Thyroid gland (tissue), 4 donors: ENCODE data around the gene TMEM41A. TPM values are rescaled to one million over a fixed set of nuclear protein-coding genes. Genes with fewer than 3 reads are reported as not detected.

Source experiments
- DNase-seq, 2 donors: peaks; one replicate each; pipeline ENCODE4 v3.0.0-alpha.2; 2019
- H3K27ac ChIP-seq, 3 donors: fragments of 200-600 bp; sonication (generic); 1 replicate in 2 of 3; 2 replicates in 1 of 3; pipeline ENCODE4 v1.5.1; 2016 to 2019; ENCODE audit warnings: mild to moderate bottlenecking in 1 of 3, moderate library complexity in 1 of 3
- H3K27me3 ChIP-seq: fragments of 200-600 bp; sonication (generic); one replicate; pipeline ENCODE4 v1.5.1; 2019
- H3K36me3 ChIP-seq, 2 donors: fragments of 200-600 bp; sonication (generic); one replicate each; pipeline ENCODE4 v1.5.1; 2016 to 2019
- H3K4me1 ChIP-seq, 2 donors: fragments of 200-600 bp; sonication (generic); one replicate each; pipeline ENCODE4 v1.5.1; 2017 to 2019
- H3K4me3 ChIP-seq, 3 donors: fragments of 200-600 bp; sonication (generic); replicated peaks in 1 of 3; 1 replicate in 2 of 3; 2 replicates in 1 of 3; pipeline ENCODE4 v1.5.1; 2016; ENCODE audit warnings: mild to moderate bottlenecking in 1 of 3
- H3K9me3 ChIP-seq: fragments of 200-600 bp; sonication (generic); one replicate; pipeline ENCODE4 v1.5.1; 2017
- CTCF ChIP-seq, 6 experiments: fragments of 200-600 bp in 3 of 6; fragments of 450-650 bp in 3 of 6; sonication (generic) in 3 of 6; IDR thresholded peaks; one replicate each; pipeline ENCODE4 v1.5.1; 2016 to 2019; ENCODE audit warnings: antibody characterized with exemption in 6 of 6, mild to moderate bottlenecking in 2 of 6, inconsistent platforms in 1 of 6, moderate library complexity in 1 of 6
- POLR2A ChIP-seq, 2 donors: fragments of 450-650 bp; IDR thresholded peaks; one replicate each; pipeline ENCODE4 v1.6.1; 2017; ENCODE audit warnings: antibody characterized with exemption in 2 of 2, mild to moderate bottlenecking in 2 of 2, moderate library complexity in 1 of 2
- WGBS, 2 donors: methylation state at CpG; one replicate each; pipeline ENCODE4 v1.1.5; 2017; 5-methylcytosine and 5-hydroxymethylcytosine counted together
- intact Hi-C: fragments of 100-400 bp; cut with DNase I; formaldehyde crosslinking; loops from one replicate; pipeline ENCODE4 v1.15.1; 2023
- total RNA-seq, 4 donors: library from RNA; depleted of rRNA; stranded (reverse); fragments of >200 nt; gene quantifications; one replicate each; pipeline ENCODE4 v1.2.3, GENCODE V29; 2016

Gene TMEM41A
- total RNA-seq, 4 donors from 2014 or later, result 9.9 to 16.9 (median 11.7) TPM

GRCh38 chr3:185489462-185489861 lies 9.4 kb downstream of the TMEM41A start:
- Histone ChIP-seq H3K4me1 (no peaks in the 10 kb centered on the region), H3K4me3 (no peak overlapping the region), H3K27ac (no peak overlapping the region), H3K36me3 (peaks cover 10 to 17% of the 10 kb centered on the region in 2 donors), H3K27me3 (no peaks in the 10 kb centered on the region), H3K9me3 (no peaks in the 10 kb centered on the region)
- WGBS, 2 donors, result 90 to 92% methylated on average over 3 of the region's 3 CpGs
- no peak for TF ChIP-seq POLR2A (IDR thresholded peaks at IDR 0.05)
- no peak for TF ChIP-seq CTCF (IDR thresholded peaks at IDR 0.05)
- DNase-seq, result no peak
- intact Hi-C loops, result no loop called here

GRCh38 chr3:185488465-185488864 lies 10.4 kb downstream of the TMEM41A start:
- intact Hi-C loops, result no loop called here
- no peaks in the 10 kb centered on the region for H3K4me1 ChIP-seq

GRCh38 chr3:185486394-185486793 lies 12.4 kb downstream of the TMEM41A start:
- Histone ChIP-seq H3K9me3 (no peaks in the 10 kb centered on the region), H3K4me3 (no peak overlapping the region), H3K4me1 (no peaks in the 10 kb centered on the region), H3K27ac (no peak overlapping the region), H3K36me3 (peaks cover 0 to 9% of the 10 kb centered on the region in 2 donors), H3K27me3 (no peaks in the 10 kb centered on the region)
- no peak for DNase-seq
- TF ChIP-seq POLR2A (IDR thresholded peaks at IDR 0.05), result no peak
- no peak for TF ChIP-seq CTCF (IDR thresholded peaks at IDR 0.05)
- 89 to 90% methylated on average over 5 of the region's 5 CpGs for WGBS, 2 donors
- intact Hi-C loops, result no loop called here

More at GRCh38 chr3:185488465-185488864, 10.4 kb downstream of the TMEM41A start:
- WGBS, 2 donors, result 61 to 66% methylated on average over 4 of the region's 5 CpGs
- Histone ChIP-seq H3K9me3 (no peaks in the 10 kb centered on the region), H3K27me3 (no peaks in the 10 kb centered on the region), H3K4me3 (no peak overlapping the region), H3K27ac (no peak overlapping the region), H3K36me3 (peaks cover under 1 to 7% of the 10 kb centered on the region in 2 donors)
- TF ChIP-seq POLR2A (IDR thresholded peaks at IDR 0.05), result no peak
- no peak for TF ChIP-seq CTCF (IDR thresholded peaks at IDR 0.05)
- peak; percentile 21 to 35 for DNase-seq

- H3K4me3 ChIP-seq, result no peak overlapping the region
- intact Hi-C loops, result no loop called here
- H3K4me1 ChIP-seq, result no peaks in the 10 kb centered on the region
- no peaks in the 10 kb centered on the region for H3K9me3 ChIP-seq
- H3K36me3 ChIP-seq, result peaks cover 0 to 10% of the 10 kb centered on the region in 2 donors
- TF ChIP-seq CTCF (IDR thresholded peaks at IDR 0.05) (no peak), POLR2A (IDR thresholded peaks at IDR 0.05) (no peak)
- 95 to 97% methylated on average over 3 of the region's 3 CpGs for WGBS, 2 donors
- no peaks in the 10 kb centered on the region for H3K27me3 ChIP-seq
- no peak for DNase-seq
- no peak overlapping the region for H3K27ac ChIP-seq
Observed at GRCh38 chr3:185484296-185484695, 14.5 kb downstream of the TMEM41A start.

- no peak for DNase-seq
- TF ChIP-seq POLR2A (IDR thresholded peaks at IDR 0.05), result no peak
- TF ChIP-seq CTCF (IDR thresholded peaks at IDR 0.05), result no peak
- Histone ChIP-seq H3K27me3 (no peaks in the 10 kb centered on the region), H3K36me3 (peaks cover 6 to 15% of the 10 kb centered on the region in 2 donors), H3K4me3 (no peak overlapping the region), H3K27ac (no peak overlapping the region), H3K9me3 (no peaks in the 10 kb centered on the region), H3K4me1 (no peaks in the 10 kb centered on the region)
- intact Hi-C loops, result no loop called here
- 98 to 100% methylated on average over 2 of the region's 2 CpGs for WGBS, 2 donors
Observed at GRCh38 chr3:185479373-185479945, 19.4 kb downstream of the TMEM41A start.
